HepG2 (cell line): ENCODE data around the gene SEMA4A. TPM values are rescaled to one million over a fixed set of nuclear protein-coding genes. Genes with fewer than 3 reads are reported as not detected.
"Not testable (repeated sequence)": the region's sequence is repeated elsewhere in the genome, so short reads cannot be mapped to it uniquely, and the experiment has no call there.

Source experiments
- ARID5B ChIP-seq: IDR thresholded peaks from 2 replicates; pipeline ENCODE4 v1.4.0; 2020; ENCODE audit warnings: mild to moderate bottlenecking, missing genetic modification reagents
- FOXA3 ChIP-seq: IDR thresholded peaks from 2 replicates; pipeline ENCODE4 v1.6.1; 2016; ENCODE audit warnings: missing genetic modification reagents, missing compliant biosample characterization
- FOXP1 ChIP-seq, 2 experiments: fragments of 450-650 bp in 1 of 2; IDR thresholded peaks; 2 replicates each; pipeline ENCODE4 v1.6.1; 2017 to 2018; ENCODE audit warnings: antibody characterized with exemption in 1 of 2
- GATAD2A ChIP-seq: IDR thresholded peaks from 2 replicates; pipeline ENCODE4 v1.6.1; 2016
- KAT8 ChIP-seq: IDR thresholded peaks from 2 replicates; pipeline ENCODE4 v1.6.1; 2016; ENCODE audit warnings: missing genetic modification reagents, missing compliant biosample characterization
- NR2F6 ChIP-seq, 2 experiments: IDR thresholded peaks; 2 replicates each; pipeline ENCODE4 v1.6.1; 2016; ENCODE audit warnings: antibody characterized with exemption in 1 of 2, mild to moderate bottlenecking in 1 of 2
- SOX13 ChIP-seq, 3 experiments: fragments of 450-650 bp in 1 of 3; sonication (generic) in 1 of 3; formaldehyde crosslinking in 1 of 3; IDR thresholded peaks in 2 of 3; conservative IDR thresholded peaks in 1 of 3; 2 replicates each; pipeline versions ENCODE4 v1.5.0 to v1.6.1; 2016 to 2020; ENCODE audit warnings: antibody characterized with exemption in 1 of 3, mild to moderate bottlenecking in 1 of 3, missing compliant biosample characterization in 1 of 3, missing genetic modification reagents in 1 of 3, moderate library complexity in 1 of 3
- SOX6 ChIP-seq, 2 experiments: fragments of 450-650 bp in 1 of 2; sonication (generic) in 1 of 2; formaldehyde crosslinking in 1 of 2; IDR thresholded peaks; 2 replicates each; pipeline versions ENCODE4 v1.4.0 to v1.6.1; 2017 to 2020; ENCODE audit warnings: antibody characterized with exemption in 1 of 2, mild to moderate bottlenecking in 1 of 2, missing genetic modification reagents in 1 of 2
- TBX2 ChIP-seq: sonication (generic); formaldehyde crosslinking; IDR thresholded peaks from 2 replicates; pipeline ENCODE4 v1.5.0; 2020; ENCODE audit warnings: missing genetic modification reagents, mild to moderate bottlenecking, borderline replicate concordance
- THAP11 ChIP-seq: IDR thresholded peaks from 2 replicates; pipeline ENCODE4 v1.6.1; 2016; ENCODE audit warnings: missing biosample characterization, missing genetic modification reagents
- polyA plus RNA-seq, 8 experiments: library from polyadenylated mRNA; depleted of rRNA in 3 of 8; stranded (reverse) in 7 of 8; unstranded in 1 of 8; fragments of >200 nt; fragmentation: Illumina TruSeq in 4 of 8; extraction: Trizol in 4 of 8; gene quantifications; 2 replicates each; pipeline versions ENCODE4 v1.2.1 to v1.2.3, GENCODE V29; 2011 to 2016; ENCODE audit warnings: low read depth in 4 of 8, missing spikeins in 1 of 8, mixed read lengths in 1 of 8; ENCODE audit not compliant: insufficient read depth in 1 of 8
- total RNA-seq, 5 experiments: library from RNA; depleted of rRNA; stranded (reverse); fragments of >200 nt; fragmentation: Illumina TruSeq; extraction: Trizol; gene quantifications; 2 replicates each; pipeline ENCODE4 v1.2.3, GENCODE V29; 2016; ENCODE audit warnings: low read depth in 1 of 5
- TF ChIP-seq, protein P1 (sequence below): IDR thresholded peaks from 2 replicates; pipeline ENCODE4 v1.6.1; 2018; ENCODE audit warnings: missing genetic modification reagents

The SEMA4A gene
- total and polyA plus RNA-seq, 2 of the 13 experiments (the other 11 are each of a cell fraction or from before 2014, with no cell fraction given), result 0.09 to 0.20 TPM

DNA sequence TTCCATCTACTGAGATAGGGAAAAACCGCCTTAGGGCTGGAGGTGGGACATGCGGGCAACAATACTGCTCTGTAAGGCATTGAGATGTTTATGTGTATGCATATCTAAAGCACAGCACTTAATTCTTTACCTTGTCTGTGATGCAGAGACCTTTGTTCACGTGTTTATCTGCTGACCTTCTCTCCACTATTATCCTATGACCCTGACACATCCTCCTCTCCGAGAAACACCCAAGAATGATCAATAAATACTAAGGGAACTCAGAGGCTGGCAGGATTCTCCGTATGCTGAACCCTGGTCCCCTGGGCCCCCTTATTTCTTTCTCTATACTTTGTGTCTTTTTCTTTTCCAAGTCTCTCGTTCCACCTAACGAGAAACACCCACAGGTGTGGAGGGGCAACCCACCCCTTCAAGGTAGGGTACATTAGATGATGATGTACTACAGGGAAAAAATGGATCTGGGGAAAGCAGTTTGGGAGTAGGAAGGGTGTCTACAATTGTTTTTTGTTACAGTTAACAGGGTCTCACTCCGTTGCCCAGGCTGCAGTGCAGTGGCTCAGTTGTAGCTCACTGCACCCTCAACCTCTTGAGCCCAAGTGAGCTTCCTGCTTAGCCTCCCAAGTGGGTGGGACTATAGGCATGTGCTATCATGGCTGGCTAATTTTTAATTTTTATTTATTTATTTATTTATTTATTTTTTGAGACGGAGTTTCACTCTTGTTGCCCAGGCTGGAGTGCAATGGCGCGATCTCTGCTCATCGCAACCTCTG lies 28.8 kb downstream of the SEMA4A start (continued):
- TF ChIP-seq, protein P1, sequence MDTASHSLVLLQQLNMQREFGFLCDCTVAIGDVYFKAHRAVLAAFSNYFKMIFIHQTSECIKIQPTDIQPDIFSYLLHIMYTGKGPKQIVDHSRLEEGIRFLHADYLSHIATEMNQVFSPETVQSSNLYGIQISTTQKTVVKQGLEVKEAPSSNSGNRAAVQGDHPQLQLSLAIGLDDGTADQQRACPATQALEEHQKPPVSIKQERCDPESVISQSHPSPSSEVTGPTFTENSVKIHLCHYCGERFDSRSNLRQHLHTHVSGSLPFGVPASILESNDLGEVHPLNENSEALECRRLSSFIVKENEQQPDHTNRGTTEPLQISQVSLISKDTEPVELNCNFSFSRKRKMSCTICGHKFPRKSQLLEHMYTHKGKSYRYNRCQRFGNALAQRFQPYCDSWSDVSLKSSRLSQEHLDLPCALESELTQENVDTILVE, result 0 out of 2 replicates have a peak, but pooled peaks have one; percentile 26
- TF ChIP-seq TBX2 (0 out of 2 replicates have a peak, but pooled peaks have one; percentile 8), GATAD2A (CRISPR knock-in tag) (peak; percentile 67), SOX13 (CRISPR knock-in tag; conservative IDR thresholded peaks at IDR 0.05 in 1 of 2, IDR thresholded peaks at IDR 0.05 in 1 of 2) (peak in 1 of 2 experiments; percentile 80; a peak in 2 of 4 replicates), FOXA3 (peak; percentile 40; the same call in 1 of the 2 replicates), NR2F6 (CRISPR knock-in tag; IDR thresholded peaks at IDR 0.05) (peak; percentile 59), SOX6 (CRISPR knock-in tag; IDR thresholded peaks at IDR 0.05) (peak; percentile 61), FOXP1 (CRISPR knock-in tag; IDR thresholded peaks at IDR 0.05) (peak; percentile 73; the same call in 1 of the 2 replicates), THAP11 (CRISPR knock-in tag) (0 out of 2 replicates have a peak, but pooled peaks have one; percentile 13), ARID5B (CRISPR knock-in tag) (0 out of 2 replicates have a peak, but pooled peaks have one; percentile 52), KAT8 (CRISPR knock-in tag) (0 out of 2 replicates have a peak, but pooled peaks have one; percentile 5)
- TF ChIP-seq SOX13, NR2F6, SOX6, FOXP1 (IDR thresholded peaks at IDR 0.05): not testable (repeated sequence)
